Astrocyte (in vitro differentiated cells and primary cell): ENCODE data around the gene IPPK. TPM values are rescaled to one million over a fixed set of nuclear protein-coding genes. Genes with fewer than 3 reads are reported as not detected.
A peak's percentile ranks its signal among the peaks of the same experiment; 100 is the strongest.

Source experiments
- DNase-seq: peaks from one replicate; pipeline ENCODE4 v3.0.0-alpha.2; 2010; ENCODE audit warnings: low read depth
- FAIRE-seq: peaks from 2 replicates; lab custom pipeline; 2011; peaks lifted over from hg19 to GRCh38; lab: Jason Lieb, UNC
- H2AFZ ChIP-seq: 2 replicates; pipeline ENCODE4 v1.6.0; 2012; ENCODE audit warnings: low read depth, low read length, inconsistent platforms
- H3K27ac ChIP-seq: 2 replicates; pipeline ENCODE4 v1.5.1; 2011; ENCODE audit warnings: low read depth, low read length, inconsistent platforms
- H3K27me3 ChIP-seq: 2 replicates; pipeline ENCODE4 v1.6.0; 2011; ENCODE audit warnings: low read length, inconsistent platforms; ENCODE audit not compliant: insufficient read depth
- H3K36me3 ChIP-seq: 2 replicates; pipeline ENCODE4 v1.5.1; 2011; ENCODE audit warnings: low read length, inconsistent platforms; ENCODE audit not compliant: insufficient read depth
- H3K4me1 ChIP-seq: 2 replicates; pipeline ENCODE4 v1.5.1; 2011; ENCODE audit warnings: low read length, inconsistent platforms; ENCODE audit not compliant: insufficient read depth
- H3K4me2 ChIP-seq: 2 replicates; pipeline ENCODE4 v1.6.0; 2012; ENCODE audit warnings: low read length, inconsistent platforms
- H3K4me3 ChIP-seq: 2 replicates; pipeline ENCODE4 v1.5.1; 2011; ENCODE audit warnings: low read depth, mild to moderate bottlenecking, low read length, inconsistent platforms; ENCODE audit not compliant: insufficient read depth
- H3K79me2 ChIP-seq: 2 replicates; pipeline ENCODE4 v1.6.0; 2012; ENCODE audit warnings: mild to moderate bottlenecking, low read length, inconsistent platforms; ENCODE audit not compliant: insufficient read depth
- H3K9ac ChIP-seq: 2 replicates; pipeline ENCODE4 v1.6.0; 2012; ENCODE audit warnings: mild to moderate bottlenecking, low read length, inconsistent platforms
- H3K9me3 ChIP-seq: 2 replicates; pipeline ENCODE4 v1.5.1; 2012; ENCODE audit warnings: low read depth, mild to moderate bottlenecking, low read length, inconsistent platforms; ENCODE audit not compliant: insufficient read depth
- H4K20me1 ChIP-seq: 2 replicates; pipeline ENCODE4 v1.6.0; 2012; ENCODE audit warnings: low read length, inconsistent platforms; ENCODE audit not compliant: insufficient read depth
- H3K27ac Mint-ChIP-seq: one replicate; pipeline ENCODE4 v1.8.0; 2021; ENCODE audit warnings: mild to moderate bottlenecking, mixed read lengths; ENCODE audit not compliant: unreplicated experiment
- H3K27me3 Mint-ChIP-seq: one replicate; pipeline ENCODE4 v1.8.0; 2021; ENCODE audit warnings: low read depth, mixed read lengths; ENCODE audit not compliant: unreplicated experiment
- H3K36me3 Mint-ChIP-seq: one replicate; pipeline ENCODE4 v1.8.0; 2021; ENCODE audit warnings: low read depth, mixed read lengths; ENCODE audit not compliant: unreplicated experiment
- H3K4me1 Mint-ChIP-seq: one replicate; pipeline ENCODE4 v1.8.0; 2021; ENCODE audit warnings: low read depth, mixed read lengths; ENCODE audit not compliant: unreplicated experiment
- H3K4me3 Mint-ChIP-seq: one replicate; pipeline ENCODE4 v1.8.0; 2021; ENCODE audit warnings: mild to moderate bottlenecking, moderate library complexity, mixed read lengths; ENCODE audit not compliant: unreplicated experiment
- H3K9me3 Mint-ChIP-seq: one replicate; pipeline ENCODE4 v1.8.0; 2021; ENCODE audit warnings: mild to moderate bottlenecking, mixed read lengths; ENCODE audit not compliant: unreplicated experiment
- CTCF ChIP-seq: IDR thresholded peaks from 2 replicates; pipeline ENCODE4 v1.5.1; 2011; ENCODE audit warnings: low read depth, mild to moderate bottlenecking, inconsistent platforms, low read length, moderate library complexity; ENCODE audit not compliant: insufficient read depth
- EZH2 ChIP-seq: IDR thresholded peaks from 2 replicates; pipeline ENCODE4 v1.6.1; 2012; ENCODE audit warnings: mild to moderate bottlenecking, low read length, inconsistent platforms; ENCODE audit not compliant: insufficient read depth
- total RNA-seq: library from RNA; stranded (reverse); gene quantifications from 2 replicates; pipeline ENCODE4 v1.2.1, GENCODE V29; 2021

Gene IPPK
- total RNA-seq, 1 donor from 2014 or later = 14.1 TPM

GRCh38 chr9:92666912-92667532, 2.9 kb downstream of the IPPK start:
- H3K27me3 ChIP-seq = no peaks in the 10 kb centered on the region
- Mint-ChIP-seq H3K36me3 (peaks cover 3% of the 10 kb centered on the region), H3K4me1 (peaks cover 29% of the 10 kb centered on the region), H3K27me3 (no peaks in the 10 kb centered on the region), H3K4me3 (peak overlapping the region; percentile 57), H3K27ac (no peak overlapping the region), H3K9me3 (no peaks in the 10 kb centered on the region)
- H3K4me3 ChIP-seq = no peak overlapping the region
- H2AFZ ChIP-seq = no peak overlapping the region
- H3K4me2 ChIP-seq = no peak overlapping the region
- H3K27ac ChIP-seq = no peak overlapping the region
- peaks cover 60% of the 10 kb centered on the region for H4K20me1 ChIP-seq
- H3K9me3 ChIP-seq = no peaks in the 10 kb centered on the region
- H3K79me2 ChIP-seq = peaks cover 84% of the 10 kb centered on the region
- H3K9ac ChIP-seq = no peak overlapping the region
- FAIRE-seq (no peak), DNase-seq (no peak)
- no peaks in the 10 kb centered on the region for H3K36me3 ChIP-seq
- no peak for TF ChIP-seq EZH2
- TF ChIP-seq CTCF = no peak
- peaks cover 25% of the 10 kb centered on the region for H3K4me1 ChIP-seq

GRCh38 chr9:92666236-92666635, 3.7 kb downstream of the IPPK start:
- TF ChIP-seq CTCF (no peak), EZH2 (no peak)
- Mint-ChIP-seq H3K4me1 (peaks cover 29% of the 10 kb centered on the region), H3K27ac (no peak overlapping the region), H3K4me3 (no peak overlapping the region), H3K36me3 (peaks cover 7% of the 10 kb centered on the region), H3K27me3 (no peaks in the 10 kb centered on the region), H3K9me3 (no peaks in the 10 kb centered on the region)
- FAIRE-seq (no peak), DNase-seq (no peak)
- Histone ChIP-seq H3K27me3 (no peaks in the 10 kb centered on the region), H3K79me2 (peaks cover 92% of the 10 kb centered on the region), H3K36me3 (no peaks in the 10 kb centered on the region), H3K4me1 (peaks cover 21% of the 10 kb centered on the region), H2AFZ (no peak overlapping the region), H3K27ac (no peak overlapping the region), H3K4me3 (no peak overlapping the region), H3K4me2 (no peak overlapping the region), H4K20me1 (peaks cover 68% of the 10 kb centered on the region), H3K9me3 (no peaks in the 10 kb centered on the region), H3K9ac (no peak overlapping the region)

GRCh38 chr9:92665836-92666235, 4.1 kb downstream of the IPPK start:
- Mint-ChIP-seq H3K9me3 (no peaks in the 10 kb centered on the region), H3K27ac (no peak overlapping the region), H3K4me1 (peaks cover 29% of the 10 kb centered on the region), H3K4me3 (no peak overlapping the region), H3K36me3 (peaks cover 7% of the 10 kb centered on the region), H3K27me3 (no peaks in the 10 kb centered on the region)
- Histone ChIP-seq H3K9ac (no peak overlapping the region), H3K4me3 (no peak overlapping the region), H3K27ac (no peak overlapping the region), H3K4me2 (no peak overlapping the region), H3K4me1 (peaks cover 21% of the 10 kb centered on the region), H3K36me3 (no peaks in the 10 kb centered on the region), H3K79me2 (peaks cover 96% of the 10 kb centered on the region), H3K27me3 (no peaks in the 10 kb centered on the region), H4K20me1 (peaks cover 72% of the 10 kb centered on the region), H3K9me3 (no peaks in the 10 kb centered on the region), H2AFZ (no peak overlapping the region)
- no peak for TF ChIP-seq EZH2
- TF ChIP-seq CTCF = no peak
- DNase-seq = no peak
- FAIRE-seq = no peak
